ENCODE data around the gene ATP12A.
A peak's percentile ranks its signal among the peaks of the same experiment; 100 is the strongest.

ATP12A gene

GRCh38 chr13:24671386-24672113 is 8.7 kb upstream of the ATP12A start:
- ATAC-seq (replicated peaks) (peak; percentile 19 to 43), DNase-seq (no peak)
- H3K27me3 Mint-ChIP-seq: peaks cover 46 to 75% of the 10 kb centered on the region in 2 donors
- H3K27ac Mint-ChIP-seq: no peak overlapping the region
- no peak overlapping the region for H3K4me3 Mint-ChIP-seq
- H3K4me1 Mint-ChIP-seq: peaks cover 7 to 13% of the 10 kb centered on the region in 2 donors
- no peaks in the 10 kb centered on the region for H3K9me3 Mint-ChIP-seq
- H3K36me3 Mint-ChIP-seq: no peaks in the 10 kb centered on the region

- no peak for DNase-seq
- Mint-ChIP-seq H3K4me3 (no peak overlapping the region), H3K36me3 (no peaks in the 10 kb centered on the region), H3K27ac (no peak overlapping the region), H3K9me3 (no peaks in the 10 kb centered on the region), H3K27me3 (peaks cover 52 to 81% of the 10 kb centered on the region in 2 donors), H3K4me1 (peaks cover 7 to 13% of the 10 kb centered on the region in 2 donors)
- ATAC-seq (replicated peaks): no peak
Measured at GRCh38 chr13:24672141-24673132, 7.8 kb upstream of the ATP12A start.

- Mint-ChIP-seq H3K9me3 (no peaks in the 10 kb centered on the region), H3K27me3 (peaks cover 57 to 79% of the 10 kb centered on the region in 2 donors), H3K4me3 (no peak overlapping the region), H3K4me1 (peaks cover 6 to 10% of the 10 kb centered on the region in 2 donors), H3K27ac (no peak overlapping the region), H3K36me3 (no peaks in the 10 kb centered on the region)
- DNase-seq: no peak
- no peak for ATAC-seq (replicated peaks)
Measured at GRCh38 chr13:24675806-24676570, 4.2 kb upstream of the ATP12A start.

GRCh38 chr13:24678151-24678550 is 2.1 kb upstream of the ATP12A start:
- ATAC-seq (replicated peaks) (no peak), DNase-seq (no peak)
- H3K4me1 Mint-ChIP-seq: peaks cover 0 to 7% of the 10 kb centered on the region in 2 donors
- H3K27ac Mint-ChIP-seq: no peak overlapping the region
- H3K9me3 Mint-ChIP-seq: no peaks in the 10 kb centered on the region
- no peak overlapping the region for H3K4me3 Mint-ChIP-seq
- H3K36me3 Mint-ChIP-seq: no peaks in the 10 kb centered on the region
- peaks cover 50 to 75% of the 10 kb centered on the region in 2 donors for H3K27me3 Mint-ChIP-seq

- Mint-ChIP-seq H3K27me3 (peaks cover 43 to 65% of the 10 kb centered on the region in 2 donors), H3K9me3 (no peaks in the 10 kb centered on the region), H3K4me1 (peaks cover 15% of the 10 kb centered on the region in 2 donors), H3K4me3 (no peak overlapping the region), H3K36me3 (no peaks in the 10 kb centered on the region), H3K27ac (no peak overlapping the region)
- ATAC-seq (replicated peaks) (no peak), DNase-seq (no peak)
Measured at GRCh38 chr13:24679686-24680085, 522 bp upstream of the ATP12A start.

- no peak for ATAC-seq (replicated peaks)
- Mint-ChIP-seq H3K27me3 (peaks cover 43 to 74% of the 10 kb centered on the region in 2 donors), H3K36me3 (no peaks in the 10 kb centered on the region), H3K27ac (no peak overlapping the region), H3K4me3 (no peak overlapping the region), H3K9me3 (no peaks in the 10 kb centered on the region), H3K4me1 (peaks cover 19 to 21% of the 10 kb centered on the region in 2 donors)
- DNase-seq: no peak
Measured at GRCh38 chr13:24680921-24681604, 855 bp downstream of the ATP12A start.

GRCh38 chr13:24681930-24682329 is 1.7 kb downstream of the ATP12A start:
- peaks cover 47 to 77% of the 10 kb centered on the region in 2 donors for H3K27me3 Mint-ChIP-seq
- H3K27ac Mint-ChIP-seq: no peak overlapping the region
- H3K4me1 Mint-ChIP-seq: peaks cover 19 to 21% of the 10 kb centered on the region in 2 donors
- no peaks in the 10 kb centered on the region for H3K9me3 Mint-ChIP-seq
- H3K36me3 Mint-ChIP-seq: no peaks in the 10 kb centered on the region
- ATAC-seq (replicated peaks) (no peak), DNase-seq (no peak)
- H3K4me3 Mint-ChIP-seq: no peak overlapping the region

GRCh38 chr13:24682353-24682752 is 2.1 kb downstream of the ATP12A start:
- H3K9me3 Mint-ChIP-seq: no peaks in the 10 kb centered on the region
- H3K36me3 Mint-ChIP-seq: no peaks in the 10 kb centered on the region
- no peak overlapping the region for H3K4me3 Mint-ChIP-seq
- H3K4me1 Mint-ChIP-seq: peaks cover 19 to 21% of the 10 kb centered on the region in 2 donors
- ATAC-seq (replicated peaks) (no peak), DNase-seq (no peak)
- no peak overlapping the region for H3K27ac Mint-ChIP-seq
- H3K27me3 Mint-ChIP-seq: peaks cover 46 to 77% of the 10 kb centered on the region in 2 donors

GRCh38 chr13:24683351-24683750 is 3.1 kb downstream of the ATP12A start:
- no peak for DNase-seq
- Mint-ChIP-seq H3K27me3 (peaks cover 47 to 77% of the 10 kb centered on the region in 2 donors), H3K4me1 (peaks cover 19 to 21% of the 10 kb centered on the region in 2 donors), H3K36me3 (no peaks in the 10 kb centered on the region), H3K4me3 (no peak overlapping the region), H3K27ac (no peak overlapping the region), H3K9me3 (no peaks in the 10 kb centered on the region)
- no peak for ATAC-seq (replicated peaks)

- Mint-ChIP-seq H3K9me3 (no peaks in the 10 kb centered on the region), H3K36me3 (no peaks in the 10 kb centered on the region), H3K4me3 (no peak overlapping the region), H3K27me3 (peaks cover 49 to 79% of the 10 kb centered on the region in 2 donors), H3K27ac (no peak overlapping the region), H3K4me1 (peaks cover 19 to 21% of the 10 kb centered on the region in 2 donors)
- ATAC-seq (replicated peaks): peak; percentile 69 to 78
- DNase-seq: peak; percentile 21
Measured at GRCh38 chr13:24683838-24684599, 3.8 kb downstream of the ATP12A start.

- peaks cover 46 to 79% of the 10 kb centered on the region in 2 donors for H3K27me3 Mint-ChIP-seq
- H3K36me3 Mint-ChIP-seq: no peaks in the 10 kb centered on the region
- DNase-seq (peak; percentile 31), ATAC-seq (replicated peaks) (peak; percentile 67 to 74)
- H3K4me1 Mint-ChIP-seq: peaks cover 19 to 21% of the 10 kb centered on the region in 2 donors
- no peak overlapping the region for H3K4me3 Mint-ChIP-seq
- H3K9me3 Mint-ChIP-seq: no peaks in the 10 kb centered on the region
- no peak overlapping the region for H3K27ac Mint-ChIP-seq
Measured at GRCh38 chr13:24684600-24684998, 4.4 kb downstream of the ATP12A start.

GRCh38 chr13:24685314-24685713 is 5.1 kb downstream of the ATP12A start:
- DNase-seq (no peak), ATAC-seq (replicated peaks) (no peak)
- H3K36me3 Mint-ChIP-seq: no peaks in the 10 kb centered on the region
- H3K4me1 Mint-ChIP-seq: peaks cover 18 to 21% of the 10 kb centered on the region in 2 donors
- H3K27me3 Mint-ChIP-seq: peaks cover 49 to 79% of the 10 kb centered on the region in 2 donors
- H3K4me3 Mint-ChIP-seq: no peak overlapping the region
- H3K9me3 Mint-ChIP-seq: no peaks in the 10 kb centered on the region
- no peak overlapping the region for H3K27ac Mint-ChIP-seq

- H3K4me3 Mint-ChIP-seq: no peak overlapping the region
Measured at GRCh38 chr13:24687611-24688010, 7.4 kb downstream of the ATP12A start.

More at GRCh38 chr13:24687611-24688010, 7.4 kb downstream of the ATP12A start:
- H3K4me1 Mint-ChIP-seq: peaks cover 13 to 21% of the 10 kb centered on the region in 2 donors
- H3K27ac Mint-ChIP-seq: no peak overlapping the region
- no peaks in the 10 kb centered on the region for H3K9me3 Mint-ChIP-seq
- H3K36me3 Mint-ChIP-seq: no peaks in the 10 kb centered on the region
- no peak for ATAC-seq (replicated peaks)
- DNase-seq: no peak
- H3K27me3 Mint-ChIP-seq: peaks cover 57 to 71% of the 10 kb centered on the region in 2 donors

All from stimulated activated naive B cell treated with anti-CD40 and anti-IgM and Interleukin-4, amounts not matched to agents 10 μg/mL and 1 μg/mL and 100 μg/mL, for 72 hours (primary cell).